Stimulated activated CD4-positive, alpha-beta T cell treated with anti-CD3 and anti-CD28 coated beads, Interleukin-15, amount 100 ng/mL, for 1 hour (primary cell): ENCODE measurements around the gene ETV3.

Source experiments
- DNase-seq, 2 donors: peaks; one replicate each; pipeline ENCODE4 v3.0.0-alpha.2; 2020; ENCODE audit warnings: low read depth in 1 of 2, low spot score in 1 of 2

ETV3 gene

GRCh38 chr1:157162345-157162744 lies 24.1 kb upstream of the ETV3 start:
- DNase-seq: no peak

GRCh38 chr1:157161901-157162300 lies 23.7 kb upstream of the ETV3 start:
- no peak for DNase-seq

DNA sequence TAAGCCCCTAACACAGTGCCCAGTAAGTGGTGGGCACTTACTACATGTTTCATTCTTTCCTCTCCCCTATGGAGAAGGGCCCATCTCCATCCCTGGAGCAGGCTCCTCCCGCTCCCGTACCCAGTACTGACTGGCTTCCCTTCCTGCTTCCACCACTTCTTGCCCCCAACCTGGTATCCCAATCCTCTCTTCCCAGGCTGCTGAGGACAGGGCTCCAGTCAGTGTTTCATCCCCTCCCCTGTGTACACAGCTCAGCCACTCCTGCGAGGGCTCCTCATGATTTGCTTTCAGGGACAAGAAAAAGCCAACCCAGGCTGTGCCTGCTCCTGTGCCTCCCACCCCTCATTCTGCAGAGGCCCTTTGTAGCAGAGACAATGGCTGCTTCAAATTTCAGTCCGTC lies 20.8 kb upstream of the ETV3 start:
- no peak for DNase-seq

GRCh38 chr1:157157501-157158190 lies 19.5 kb upstream of the ETV3 start:
- DNase-seq: no peak

GRCh38 chr1:157156058-157156541 lies 17.9 kb upstream of the ETV3 start:
- peak; percentile 56 to 70 for DNase-seq

GRCh38 chr1:157155658-157156057 lies 17.5 kb upstream of the ETV3 start:
- DNase-seq: no peak

DNA sequence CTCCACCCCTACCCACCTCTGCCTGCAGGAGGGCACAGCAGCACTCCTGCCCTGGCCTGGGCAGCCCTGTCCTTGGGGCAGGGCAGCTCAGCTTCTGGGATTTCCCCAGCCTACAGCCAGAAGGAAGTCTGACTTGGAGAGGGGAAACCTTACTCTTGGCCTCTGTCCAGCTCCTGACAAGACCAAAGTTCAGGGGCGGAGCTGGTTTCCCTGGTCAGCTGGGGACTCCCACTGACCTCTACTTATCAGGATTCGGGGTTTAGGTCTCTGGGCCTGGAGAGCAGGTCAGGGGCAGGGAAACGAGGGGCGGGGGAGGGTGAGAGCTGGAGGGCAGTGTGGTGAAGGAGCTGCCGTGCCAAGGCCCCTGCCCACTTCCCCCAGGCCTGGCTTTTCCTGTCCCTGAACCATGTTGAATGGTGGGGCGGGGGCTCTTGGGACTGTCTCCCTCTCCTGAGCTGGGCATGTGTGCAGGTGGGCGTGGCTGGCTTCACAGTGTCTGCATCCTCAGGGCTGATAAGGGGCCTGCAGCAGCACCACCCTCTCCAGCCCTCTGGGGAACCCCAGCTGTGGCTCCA lies 16.8 kb upstream of the ETV3 start:
- no peak for DNase-seq

- no peak for DNase-seq
These were observed 16.1 kb upstream of the ETV3 start for GRCh38 chr1:157154291-157154690.

DNA sequence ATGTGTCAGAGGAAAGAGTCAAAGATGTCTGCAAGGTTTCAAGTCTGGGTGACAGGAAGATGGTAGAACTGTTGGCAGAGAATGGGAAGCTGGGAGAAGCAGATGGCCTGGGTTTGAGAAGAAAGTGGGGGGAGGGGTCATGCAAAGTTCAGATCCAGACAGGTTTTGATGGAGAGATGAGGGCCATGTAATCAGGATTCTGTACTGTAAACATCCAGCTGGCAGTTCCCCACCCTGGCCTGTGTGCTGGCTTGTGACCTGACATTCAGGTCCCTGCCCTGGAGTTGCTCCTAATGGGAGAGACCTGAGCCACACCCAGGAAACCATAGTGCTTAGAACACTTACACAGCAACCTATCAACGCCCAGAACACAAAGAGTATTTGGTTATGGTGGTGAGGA lies 15.6 kb upstream of the ETV3 start:
- DNase-seq: no peak

DNA sequence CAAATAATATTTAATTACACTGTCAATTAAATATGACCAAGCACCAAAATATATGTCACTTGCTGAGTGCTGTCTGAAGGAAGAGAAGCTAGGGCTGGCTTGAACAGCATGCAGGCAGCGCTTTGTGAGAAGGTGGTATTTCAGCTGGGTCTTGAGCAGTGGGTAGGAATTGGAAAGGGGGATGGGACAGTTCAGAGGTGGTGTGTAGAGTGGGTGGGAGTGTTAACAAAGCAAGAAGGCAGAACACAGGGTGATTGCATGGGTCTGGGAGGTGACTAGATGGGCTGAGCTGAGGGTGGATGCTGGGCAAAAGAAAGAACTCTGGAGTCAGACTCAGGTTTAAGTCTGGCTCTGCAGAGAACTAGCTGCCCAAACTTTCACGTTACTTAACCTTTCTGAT lies 14.3 kb upstream of the ETV3 start:
- DNase-seq: no peak

DNA sequence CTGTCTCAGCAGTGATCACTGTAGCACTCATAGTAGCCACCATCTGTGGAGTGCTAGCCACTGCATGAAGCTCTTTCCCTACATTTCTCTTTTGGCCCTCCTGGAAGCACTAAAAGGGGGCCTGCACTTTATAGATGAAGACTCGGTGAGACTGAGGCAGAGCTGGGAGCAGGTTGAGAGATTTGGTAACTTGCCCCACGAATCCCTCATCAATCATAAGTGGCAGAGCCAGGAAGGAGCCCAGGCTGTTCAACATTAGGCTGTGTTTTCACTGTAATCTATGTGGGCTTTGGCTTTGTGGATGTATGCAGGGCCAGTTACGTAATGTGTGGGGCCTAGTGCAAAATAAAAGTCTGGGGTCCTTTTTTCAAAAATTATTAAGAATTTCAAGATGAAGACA lies 13.3 kb upstream of the ETV3 start:
- DNase-seq: no peak

GRCh38 chr1:157151073-157151472 lies 12.9 kb upstream of the ETV3 start:
- no peak for DNase-seq

DNA sequence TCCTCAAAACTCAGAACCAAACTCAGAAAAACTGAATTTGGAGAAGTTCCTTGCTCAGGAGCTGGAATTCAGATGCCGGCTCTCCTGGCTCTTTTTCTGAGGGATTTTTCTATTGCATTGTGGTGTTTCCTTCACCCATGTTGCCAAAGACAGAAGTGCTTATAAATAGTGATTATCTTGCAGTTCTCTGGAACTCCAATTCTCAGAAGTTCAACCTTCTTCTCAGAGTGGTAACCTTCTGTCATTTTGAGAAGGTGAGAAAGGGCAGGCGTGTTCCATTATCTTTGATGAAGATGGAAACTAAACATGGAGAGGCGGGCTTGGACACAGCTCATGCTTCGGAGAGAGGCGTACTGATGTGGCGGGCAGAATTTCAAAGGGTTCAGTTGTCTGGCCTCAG lies 12.4 kb upstream of the ETV3 start:
- DNase-seq: no peak

DNA sequence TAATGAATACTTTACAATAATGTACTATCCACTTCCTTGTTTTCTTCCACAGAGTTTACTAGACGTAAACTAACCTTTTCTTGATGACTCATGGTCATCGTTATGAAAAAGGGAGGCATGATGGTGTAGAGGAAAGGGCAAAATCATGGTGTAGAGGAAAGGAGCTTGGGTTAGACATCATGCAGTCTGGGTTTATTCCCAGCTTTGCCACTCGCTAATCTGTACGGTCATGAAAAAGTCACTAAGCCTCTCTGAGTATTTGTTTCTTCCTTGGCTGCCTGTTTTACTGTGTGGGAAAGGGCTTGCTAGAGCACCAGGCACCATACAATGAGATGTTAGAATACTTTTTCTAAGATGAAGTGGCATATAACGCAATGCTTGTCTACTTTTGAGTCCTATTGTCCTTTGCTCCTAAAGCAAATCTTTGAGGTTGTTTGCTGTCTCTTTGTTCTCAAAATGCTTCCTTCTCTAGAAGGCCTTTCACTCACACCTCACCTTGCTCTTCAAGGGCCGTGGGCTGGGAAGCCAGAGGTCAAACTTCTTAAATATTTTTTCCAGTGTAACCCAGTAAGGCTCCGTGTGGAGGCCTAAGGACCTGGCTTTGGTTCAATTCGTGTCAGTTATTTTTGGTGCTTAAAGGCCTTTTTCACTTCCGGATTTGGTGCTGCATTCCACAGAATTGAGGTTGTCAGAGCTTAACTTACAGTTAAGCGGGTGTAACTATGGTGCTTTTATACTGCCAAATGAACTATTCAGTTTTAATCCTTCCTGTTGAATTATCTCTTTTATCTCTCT lies 9.9 kb upstream of the ETV3 start:
- no peak for DNase-seq

DNA sequence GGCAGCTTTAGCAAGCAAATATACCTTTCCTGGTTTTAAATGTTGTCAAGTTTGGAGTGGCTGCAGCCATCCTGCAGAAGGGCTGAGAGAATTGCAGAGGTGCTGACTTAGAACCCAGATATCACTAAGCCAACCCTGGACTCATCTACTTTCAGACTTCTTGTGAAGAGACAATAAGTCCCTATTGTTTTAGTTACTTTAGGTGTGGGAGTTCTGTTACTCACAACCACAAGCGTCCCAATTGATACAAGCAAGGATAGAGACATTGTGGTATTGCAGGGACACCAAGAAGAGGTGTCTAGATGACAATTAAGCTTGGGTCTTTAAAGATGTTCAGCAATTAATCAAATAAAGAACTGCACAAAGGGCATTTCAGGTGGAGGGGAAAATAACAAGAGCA lies 8.8 kb upstream of the ETV3 start:
- no peak for DNase-seq

DNA sequence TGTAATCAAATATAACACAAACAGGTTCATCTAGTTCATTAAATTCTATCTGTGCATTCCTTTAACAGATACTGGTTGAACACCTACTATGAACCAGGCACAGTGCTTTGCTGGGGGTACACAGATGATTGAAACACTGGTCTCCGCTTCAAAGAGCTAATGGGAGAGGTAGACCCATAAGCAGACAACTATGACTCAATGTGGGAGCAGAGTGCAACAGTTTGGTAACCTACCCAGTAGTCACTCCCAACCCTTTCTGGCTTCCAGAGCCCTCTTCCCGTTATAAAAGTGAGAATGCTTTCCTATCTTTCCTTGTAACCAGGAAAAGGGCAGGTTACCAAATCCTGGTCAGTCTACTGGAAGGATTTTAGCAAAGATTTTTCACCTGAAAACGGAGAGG lies 8.0 kb upstream of the ETV3 start:
- no peak for DNase-seq

- DNase-seq: no peak
These were observed 6.9 kb upstream of the ETV3 start for GRCh38 chr1:157145076-157145475.

GRCh38 chr1:157144509-157144908 lies 6.3 kb upstream of the ETV3 start:
- no peak for DNase-seq

DNA sequence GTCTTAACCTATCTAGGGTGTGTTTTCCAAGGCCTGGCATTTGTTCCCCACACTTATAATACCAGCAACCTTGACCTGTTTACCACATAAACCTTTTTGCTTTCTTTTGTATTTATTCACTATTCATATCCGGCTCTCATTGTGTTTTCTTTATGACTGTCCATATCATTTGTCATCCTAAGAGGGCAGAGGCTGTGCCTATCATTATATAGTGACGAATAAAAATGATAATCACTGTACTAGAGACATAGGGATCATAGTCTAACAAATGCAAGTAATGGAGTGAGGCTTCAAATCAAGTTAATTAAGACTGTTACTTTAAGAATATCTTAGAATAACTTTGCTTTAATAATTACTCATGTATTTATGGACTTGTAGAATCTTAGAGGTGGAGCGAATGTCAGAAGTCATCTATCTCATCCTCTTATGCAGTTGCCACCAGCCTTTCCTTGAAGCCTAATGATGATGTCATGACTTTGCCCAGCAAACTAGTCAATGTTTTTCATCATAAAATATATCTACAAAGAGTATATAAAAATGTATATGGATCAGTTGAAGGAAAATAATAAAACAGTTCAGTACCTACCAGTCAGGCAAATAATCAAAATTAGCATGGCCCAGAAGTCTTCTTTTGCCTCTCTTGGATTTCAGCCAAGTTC lies 4.7 kb upstream of the ETV3 start:
- no peak for DNase-seq

DNA sequence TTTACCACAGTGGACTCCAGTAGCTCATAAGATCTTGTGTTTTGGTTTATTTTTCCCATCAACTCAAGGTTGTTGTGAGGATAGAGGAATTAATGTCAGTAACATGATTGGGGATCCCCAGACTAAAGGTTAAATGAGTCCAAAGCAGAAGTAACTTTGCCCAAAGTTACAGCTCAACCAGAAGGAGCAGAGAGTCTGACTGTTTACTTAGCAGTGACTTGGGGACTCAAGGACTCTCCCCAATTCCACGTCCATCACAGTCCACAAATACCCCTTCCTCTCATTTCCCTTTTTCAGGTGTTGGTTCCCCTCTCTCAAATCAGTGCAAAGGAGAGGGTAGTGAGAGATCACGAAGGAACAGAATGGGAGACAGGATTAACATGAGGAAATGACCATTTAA lies 4.0 kb upstream of the ETV3 start:
- DNase-seq: no peak

- no peak for DNase-seq
These were observed 3.1 kb upstream of the ETV3 start for GRCh38 chr1:157141212-157141855.
